ENCODE results near the gene ADSL.

The ADSL gene

DNA sequence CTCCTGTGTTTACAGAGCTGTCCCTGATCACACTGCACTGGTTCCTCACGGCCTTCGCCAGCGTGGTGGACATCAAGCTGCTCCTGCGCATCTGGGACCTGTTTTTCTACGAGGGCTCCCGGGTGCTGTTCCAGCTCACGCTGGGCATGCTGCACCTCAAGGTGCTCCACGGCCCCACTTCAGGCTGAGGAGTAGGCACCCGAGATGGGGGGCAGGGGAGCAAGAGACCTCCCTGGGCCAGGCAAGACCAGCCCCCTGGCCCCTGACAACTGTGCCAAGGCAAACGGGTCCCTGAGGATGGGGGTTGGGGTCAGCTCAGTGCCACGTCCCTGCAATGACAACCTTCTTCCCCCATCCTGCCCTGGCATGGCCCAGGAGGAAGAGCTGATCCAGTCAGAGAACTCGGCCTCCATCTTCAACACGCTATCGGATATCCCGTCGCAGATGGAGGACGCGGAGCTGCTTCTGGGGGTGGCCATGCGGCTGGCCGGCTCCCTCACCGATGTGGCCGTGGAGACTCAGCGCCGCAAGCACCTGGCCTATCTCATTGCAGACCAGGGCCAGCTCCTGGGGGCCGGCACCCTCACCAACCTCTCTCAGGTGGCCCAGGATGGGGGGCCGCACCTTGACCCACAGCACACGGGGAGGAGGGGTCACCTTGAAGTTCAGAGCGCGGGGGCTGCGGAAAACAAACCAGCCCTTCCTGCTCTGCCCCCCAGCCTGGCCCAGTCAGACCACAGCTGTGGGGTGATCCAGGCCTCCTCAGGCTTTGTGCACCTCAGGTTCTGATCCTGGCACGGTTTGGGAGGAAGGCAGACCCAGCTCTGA is 60.0 kb downstream of the ADSL start:
- no peak for DNase-seq

- no peak for DNase-seq
Observed at GRCh38 chr22:40407021-40407761, 60.9 kb downstream of the ADSL start.

DNA sequence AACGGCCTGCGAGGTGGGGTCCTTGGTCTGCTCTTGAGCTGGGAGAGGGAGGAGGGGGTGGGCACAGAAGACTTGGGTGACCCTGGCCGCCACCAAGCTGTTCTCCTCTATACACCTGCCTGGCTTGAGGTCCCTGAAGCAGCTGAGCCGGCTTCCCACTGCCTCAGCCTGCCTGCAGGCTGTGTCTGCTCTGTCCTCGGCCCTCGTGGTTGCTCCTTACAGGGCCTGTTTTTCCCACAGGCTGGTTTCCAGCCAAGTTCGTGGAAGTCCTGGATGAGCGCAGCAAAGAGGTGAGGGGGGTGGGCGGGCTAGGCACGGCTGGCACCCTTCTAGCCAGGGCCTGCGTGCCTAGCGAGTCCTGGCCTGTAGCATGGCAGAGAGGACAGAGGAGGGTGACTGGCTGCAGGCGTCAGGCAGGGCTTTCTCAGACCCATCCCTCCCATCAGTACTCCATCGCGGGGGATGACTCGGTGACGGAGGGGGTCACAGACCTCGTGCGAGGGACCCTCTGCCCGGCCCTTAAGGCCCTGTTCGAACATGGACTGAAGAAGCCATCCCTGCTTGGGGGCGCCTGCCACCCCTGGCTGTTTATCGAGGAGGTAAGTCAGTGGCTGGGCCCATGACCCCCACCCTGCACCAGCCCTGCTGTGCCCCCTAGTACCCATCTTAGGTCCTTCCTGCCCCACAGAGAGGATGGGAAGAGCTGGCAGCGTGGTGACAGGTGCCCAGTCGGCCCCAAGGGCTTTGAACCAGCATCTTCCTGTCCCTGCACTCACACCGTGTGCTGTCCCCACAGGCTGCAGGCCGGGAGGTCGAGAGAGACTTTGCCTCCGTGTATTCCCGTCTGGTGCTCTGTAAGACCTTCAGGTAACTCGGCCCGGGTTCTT is 61.8 kb downstream of the ADSL start:
- no peak for DNase-seq

- DNase-seq = no peak
Observed at GRCh38 chr22:40408718-40409612, 62.7 kb downstream of the ADSL start.

- DNase-seq = no peak
Observed at GRCh38 chr22:40409613-40410113, 63.4 kb downstream of the ADSL start.

- DNase-seq = no peak
Observed at GRCh38 chr22:40410272-40410671, 64.0 kb downstream of the ADSL start.

DNA sequence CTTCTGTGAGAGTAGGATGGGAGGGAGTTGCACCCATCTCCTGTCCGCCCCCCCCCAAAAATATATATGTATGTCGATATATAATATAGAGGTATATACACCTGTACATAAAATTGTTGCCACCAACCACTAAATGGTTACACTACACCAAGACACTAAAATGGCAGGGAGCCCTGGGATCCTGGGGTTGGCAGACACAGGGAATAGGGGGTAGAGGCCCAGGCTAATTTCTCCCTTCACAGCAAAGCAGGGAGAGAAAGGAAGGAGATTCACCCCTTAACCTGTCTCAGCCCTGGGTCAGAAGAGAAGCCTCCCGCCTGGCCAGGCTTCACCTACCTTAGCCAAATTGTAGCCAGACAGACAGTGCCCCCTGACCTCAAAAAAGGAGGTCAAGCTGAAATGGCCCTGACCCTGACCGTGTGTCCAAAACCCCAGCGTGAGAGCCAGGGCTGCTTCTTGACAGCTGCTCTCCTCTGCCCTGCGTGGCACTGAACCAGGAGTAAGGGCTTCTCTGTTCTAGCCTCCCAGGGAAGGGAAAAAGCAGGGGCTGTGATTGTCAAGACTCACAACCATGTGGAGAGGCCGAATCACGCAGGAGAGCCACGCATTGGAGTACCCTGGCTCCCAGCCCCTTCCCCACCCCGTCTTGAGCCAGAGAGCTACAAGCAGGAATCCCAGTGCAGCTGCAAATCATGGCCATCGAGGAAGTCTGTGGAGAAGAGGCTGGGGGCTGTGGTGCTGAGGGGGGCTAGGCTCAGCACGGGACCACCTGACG is 64.6 kb downstream of the ADSL start:
- DNase-seq = no peak

DNA sequence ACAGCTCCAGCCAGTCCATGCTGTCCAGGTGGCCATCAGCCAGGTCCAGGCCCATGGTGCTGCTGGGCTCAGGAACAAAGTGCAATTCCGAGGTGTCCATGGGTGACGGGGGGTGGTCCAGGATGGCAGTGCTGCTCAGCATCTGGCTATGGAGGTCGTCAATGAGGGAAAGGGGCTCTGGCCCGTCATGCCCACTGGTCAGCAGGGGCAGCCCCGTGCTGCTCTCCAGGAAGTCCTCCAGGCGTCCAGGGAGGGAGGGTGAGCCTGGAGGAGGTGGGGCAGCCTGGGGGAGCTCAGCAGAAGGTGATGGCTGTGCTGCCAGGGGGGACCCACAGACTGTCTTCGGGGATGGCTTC is 65.2 kb downstream of the ADSL start:
- DNase-seq = no peak

DNA sequence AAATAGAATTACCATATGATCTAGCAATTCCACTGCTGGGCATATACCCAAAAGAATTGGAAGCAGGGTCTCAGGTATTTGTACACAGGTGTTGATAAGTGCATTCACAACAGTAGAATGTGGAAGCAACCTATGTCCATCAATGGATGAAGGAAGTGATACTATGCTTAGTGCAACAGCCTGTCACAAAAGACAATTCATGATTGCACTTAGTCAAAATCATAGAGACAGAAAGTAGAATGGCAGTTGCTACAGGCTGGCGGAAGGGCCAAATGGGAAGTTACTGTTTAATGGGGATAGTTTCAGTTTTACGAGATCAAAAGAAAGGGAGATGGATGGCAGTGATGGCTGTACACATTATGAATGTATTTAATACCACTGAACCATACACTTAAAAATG is 66.1 kb downstream of the ADSL start:
- DNase-seq = no peak

DNA sequence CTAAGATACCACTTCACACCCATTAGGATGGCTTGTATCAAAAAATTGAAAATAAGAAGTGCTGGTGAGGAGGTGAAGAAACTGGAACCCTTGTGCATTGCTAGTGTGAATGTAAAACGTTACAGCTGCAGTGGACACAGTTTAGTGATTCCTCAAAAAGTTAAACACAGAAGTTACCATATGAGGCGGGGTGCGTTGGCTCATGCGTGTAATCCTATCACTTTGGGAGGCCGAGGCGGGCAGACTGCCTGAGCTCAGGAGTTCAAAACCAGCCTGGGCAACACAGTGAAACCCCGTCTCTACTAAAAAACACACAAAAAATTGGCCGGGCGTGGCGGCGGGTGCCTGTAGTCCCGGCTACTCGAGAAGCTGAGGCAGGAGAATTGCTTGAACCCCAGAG is 67.6 kb downstream of the ADSL start:
- DNase-seq = no peak

- no peak for DNase-seq
Observed at GRCh38 chr22:40414311-40414710, 68.0 kb downstream of the ADSL start.

DNA sequence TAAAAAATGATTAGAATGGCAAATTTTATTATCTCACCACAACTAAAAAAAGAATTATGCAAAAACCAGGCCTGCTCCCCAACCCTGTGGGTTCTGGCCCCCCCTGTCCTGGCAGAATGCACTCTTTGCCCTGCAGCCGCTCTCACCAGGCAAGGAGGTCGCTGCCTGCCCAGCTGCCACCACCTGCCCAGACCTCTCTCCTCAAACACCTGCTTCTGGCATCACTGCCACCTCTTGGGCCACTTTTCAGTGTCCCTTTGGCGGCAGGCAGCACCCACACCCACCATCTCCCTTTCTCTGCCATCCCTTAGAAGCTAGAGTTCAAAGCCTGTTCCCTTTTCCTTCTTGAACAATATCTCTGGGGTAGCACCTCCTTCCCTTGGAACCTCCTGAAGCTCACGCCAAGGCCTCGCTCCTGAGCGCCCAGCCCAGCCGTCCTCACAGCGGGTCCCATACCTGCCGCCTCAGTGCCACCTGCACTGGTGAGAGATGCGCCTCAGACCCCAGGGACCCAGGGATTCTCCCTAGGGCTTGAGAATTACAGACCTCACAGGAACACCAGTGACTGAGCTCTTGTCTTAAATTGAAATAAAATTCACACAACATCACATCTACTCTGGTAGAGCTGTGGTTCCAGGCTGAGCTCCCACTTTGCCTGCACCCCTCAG is 68.7 kb downstream of the ADSL start:
- DNase-seq = no peak

GRCh38 chr22:40415531-40416266 is 69.4 kb downstream of the ADSL start:
- peak in 1 of 6 experiments; percentile 22 for DNase-seq

DNA sequence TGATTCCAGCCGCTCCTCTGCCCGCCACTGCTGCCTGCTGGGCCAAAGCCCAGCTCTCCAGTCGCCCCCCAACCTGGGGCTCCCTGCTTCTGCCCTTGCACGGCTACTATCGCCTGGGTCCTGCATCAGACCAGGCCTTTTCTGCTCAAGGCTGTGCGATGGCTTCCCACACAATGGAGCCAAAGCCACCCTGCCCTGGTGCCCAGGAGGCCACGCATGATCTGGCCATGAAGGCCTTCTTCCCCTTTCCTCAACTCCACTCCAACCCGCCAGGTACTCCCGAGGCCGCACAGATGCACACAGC is 69.9 kb downstream of the ADSL start:
- no peak for DNase-seq

DNA sequence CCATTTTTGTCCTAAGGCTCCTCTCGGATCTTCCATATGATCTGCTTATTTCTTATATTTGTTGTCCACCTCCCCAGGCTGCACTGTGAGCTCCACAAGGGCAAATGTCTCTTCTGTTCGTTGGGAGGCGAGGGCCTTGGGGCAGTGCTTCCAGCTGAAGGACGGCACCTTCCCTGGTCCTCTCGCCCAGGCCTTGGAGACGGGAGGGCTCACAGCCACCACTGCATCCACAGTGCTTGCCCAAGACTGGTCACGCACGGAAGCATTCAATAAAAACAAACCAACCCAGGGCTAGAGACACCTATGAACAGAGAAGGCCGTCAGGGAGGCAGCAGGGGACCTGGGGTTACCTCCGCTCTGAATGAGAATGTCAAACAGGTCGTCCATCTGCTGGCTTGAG is 70.3 kb downstream of the ADSL start:
- DNase-seq = no peak

DNA sequence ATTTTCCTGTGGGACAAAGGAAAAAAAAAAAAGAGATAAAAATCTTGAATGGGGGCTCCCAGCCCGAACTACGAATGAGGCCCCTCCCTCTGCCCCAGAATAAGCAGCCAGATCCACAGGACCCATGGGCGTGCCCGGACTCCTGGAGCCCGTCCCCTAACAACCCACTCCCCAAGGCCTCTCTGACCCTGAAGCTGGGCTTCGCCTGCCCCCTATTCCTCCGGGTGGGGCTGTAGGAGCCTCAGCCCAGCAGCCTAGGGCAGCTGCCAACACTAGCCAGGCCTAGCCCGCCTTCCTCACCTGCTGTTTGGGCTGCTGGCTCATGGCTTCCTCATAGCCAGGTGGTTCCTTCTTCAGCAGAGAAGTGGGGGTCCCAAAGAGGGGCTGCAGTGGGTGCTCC is 70.7 kb downstream of the ADSL start:
- no peak for DNase-seq

DNA sequence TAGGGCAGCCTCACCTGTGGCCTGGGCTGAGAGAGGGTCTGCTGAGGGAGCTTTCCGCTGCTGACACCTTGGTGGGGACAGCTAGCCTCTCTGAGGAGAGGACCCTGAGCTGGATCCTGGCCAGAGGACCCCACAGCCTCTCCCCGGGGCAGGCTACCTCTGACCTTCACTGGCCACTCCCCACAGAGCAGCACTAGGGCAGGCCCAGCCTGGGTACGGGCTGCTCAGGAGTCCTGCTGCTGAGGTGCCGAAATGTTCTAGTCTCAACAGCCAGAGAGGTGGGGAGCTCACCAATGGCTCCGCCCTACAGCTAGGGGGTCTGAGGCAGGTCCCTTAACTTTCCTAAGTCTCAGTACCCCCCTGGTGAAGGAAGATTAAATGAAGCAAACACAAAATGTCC is 71.6 kb downstream of the ADSL start:
- DNase-seq = no peak

DNA sequence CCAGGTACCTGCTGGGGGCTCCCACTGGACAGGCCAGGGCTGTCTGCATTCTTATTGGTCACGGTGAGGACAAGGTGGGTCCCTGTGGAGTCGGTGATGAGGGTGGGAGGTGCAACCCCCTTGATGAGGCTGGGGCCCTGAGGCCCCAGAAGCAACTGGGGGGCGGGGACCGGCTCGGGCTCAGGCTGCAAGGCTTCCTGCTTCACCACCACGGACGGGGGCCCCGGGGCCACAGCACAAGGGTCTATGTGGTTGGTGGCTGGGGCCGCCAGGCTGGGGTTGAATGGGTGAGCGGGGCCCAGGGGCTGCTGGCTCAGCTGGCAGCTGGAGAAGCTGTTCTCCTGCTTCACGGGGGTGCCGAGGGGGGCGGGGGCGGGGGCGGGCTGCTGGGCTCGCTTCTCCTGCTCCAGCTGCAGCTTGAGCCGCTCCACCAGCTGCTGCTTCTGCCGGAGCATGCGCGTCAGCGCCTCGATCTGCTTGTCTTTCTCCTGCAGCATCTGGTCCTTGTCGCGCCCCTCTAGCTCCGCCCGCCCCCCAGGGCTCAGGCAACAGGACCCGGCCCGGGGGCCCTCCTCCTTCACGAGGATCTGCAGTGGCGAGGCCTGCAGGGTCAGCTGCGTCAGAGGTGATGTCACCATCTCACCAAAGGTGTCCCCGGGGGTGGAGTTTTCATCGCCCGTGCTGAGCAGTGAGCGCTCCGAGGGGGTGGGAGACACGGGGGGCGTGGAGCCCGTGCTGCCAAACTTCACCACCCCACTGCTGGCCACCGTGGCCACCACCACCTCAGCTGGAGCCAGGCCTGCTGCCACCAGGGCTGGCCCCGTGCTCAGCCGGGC is 72.3 kb downstream of the ADSL start:
- peak in 1 of 6 experiments; percentile 23 for DNase-seq

DNA sequence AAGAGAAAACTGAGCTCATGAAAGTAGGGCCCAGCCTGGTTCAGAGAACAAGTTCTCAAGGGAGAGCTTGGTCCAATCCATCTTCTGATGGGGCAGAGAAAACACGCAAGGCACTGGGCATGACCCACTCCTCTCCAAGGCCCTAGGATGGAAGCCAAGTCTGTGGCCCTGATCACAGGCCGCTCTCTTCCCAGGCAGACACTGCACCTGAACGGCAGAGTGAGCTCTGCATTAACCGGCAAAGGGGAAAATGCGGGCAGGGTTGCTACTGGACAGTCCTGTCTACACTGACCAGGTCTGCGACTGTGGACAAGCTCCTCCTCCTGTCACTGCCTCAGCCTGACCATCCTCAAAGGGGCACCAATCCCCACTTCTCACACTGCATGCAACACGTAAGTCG is 73.4 kb downstream of the ADSL start:
- no peak for DNase-seq
